Thyroid gland (tissue), 4 donors: Measurements from ENCODE around the gene ADAMTS17. TPM values are rescaled to one million over a fixed set of nuclear protein-coding genes. Genes with fewer than 3 reads are reported as not detected.

Experiments used
- DNase-seq, 2 donors: peaks; one replicate each; pipeline ENCODE4 v3.0.0-alpha.2; 2019
- H3K27ac ChIP-seq, 3 donors: fragments of 200-600 bp; sonication (generic); 1 replicate in 2 of 3; 2 replicates in 1 of 3; pipeline ENCODE4 v1.5.1; 2016 to 2019; ENCODE audit warnings: mild to moderate bottlenecking in 1 of 3, moderate library complexity in 1 of 3
- H3K27me3 ChIP-seq: fragments of 200-600 bp; sonication (generic); one replicate; pipeline ENCODE4 v1.5.1; 2019
- H3K36me3 ChIP-seq, 2 donors: fragments of 200-600 bp; sonication (generic); one replicate each; pipeline ENCODE4 v1.5.1; 2016 to 2019
- H3K4me1 ChIP-seq, 2 donors: fragments of 200-600 bp; sonication (generic); one replicate each; pipeline ENCODE4 v1.5.1; 2017 to 2019
- H3K4me3 ChIP-seq, 3 donors: fragments of 200-600 bp; sonication (generic); replicated peaks in 1 of 3; 1 replicate in 2 of 3; 2 replicates in 1 of 3; pipeline ENCODE4 v1.5.1; 2016; ENCODE audit warnings: mild to moderate bottlenecking in 1 of 3
- H3K9me3 ChIP-seq: fragments of 200-600 bp; sonication (generic); one replicate; pipeline ENCODE4 v1.5.1; 2017
- POLR2A ChIP-seq, 2 donors: fragments of 450-650 bp; IDR thresholded peaks; one replicate each; pipeline ENCODE4 v1.6.1; 2017; ENCODE audit warnings: antibody characterized with exemption in 2 of 2, mild to moderate bottlenecking in 2 of 2, moderate library complexity in 1 of 2
- WGBS, 2 donors: methylation state at CpG; one replicate each; pipeline ENCODE4 v1.1.5; 2017; 5-methylcytosine and 5-hydroxymethylcytosine counted together
- intact Hi-C: fragments of 100-400 bp; cut with DNase I; formaldehyde crosslinking; loops from one replicate; pipeline ENCODE4 v1.15.1; 2023
- total RNA-seq, 4 donors: library from RNA; depleted of rRNA; stranded (reverse); fragments of >200 nt; gene quantifications; one replicate each; pipeline ENCODE4 v1.2.3, GENCODE V29; 2016
- TF ChIP-seq, protein P1 (sequence below), 6 experiments: fragments of 200-600 bp in 3 of 6; fragments of 450-650 bp in 3 of 6; sonication (generic) in 3 of 6; IDR thresholded peaks; one replicate each; pipeline ENCODE4 v1.5.1; 2016 to 2019; ENCODE audit warnings: antibody characterized with exemption in 6 of 6, mild to moderate bottlenecking in 2 of 6, inconsistent platforms in 1 of 6, moderate library complexity in 1 of 6

ADAMTS17 gene
- total RNA-seq, 4 donors from 2014 or later = 3.5 to 667 (median 5.3) TPM

DNA sequence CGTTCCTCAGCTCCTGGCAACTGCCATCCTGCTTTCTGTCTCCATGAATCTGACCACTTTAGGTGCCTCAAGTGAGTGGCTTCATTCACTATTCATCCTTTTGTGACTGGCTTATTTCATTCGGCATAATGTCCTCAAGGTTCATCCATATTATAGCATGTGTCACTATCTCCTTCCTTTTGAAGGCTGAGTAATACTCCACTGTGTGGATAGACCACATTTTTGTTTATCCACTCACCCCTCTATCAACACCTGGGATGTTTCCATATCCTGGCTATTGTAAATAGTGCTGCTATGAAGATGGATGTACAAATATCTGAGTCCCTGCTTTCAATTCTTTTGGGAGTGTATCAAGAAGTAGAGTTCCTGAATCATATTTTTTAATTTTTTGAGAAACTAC lies 98.8 kb downstream of the ADAMTS17 start:
- H3K4me1 ChIP-seq = peaks cover 14 to 36% of the 10 kb centered on the region in 2 donors
- 98 to 100% methylated on average over 2 of the region's 2 CpGs for WGBS, 2 donors
- no peak overlapping the region for H3K27ac ChIP-seq
- H3K27me3 ChIP-seq = no peaks in the 10 kb centered on the region
- H3K9me3 ChIP-seq = no peaks in the 10 kb centered on the region
- intact Hi-C loops = no loop called here
- no peak for TF ChIP-seq POLR2A (IDR thresholded peaks at IDR 0.05)
- TF ChIP-seq, protein P1, sequence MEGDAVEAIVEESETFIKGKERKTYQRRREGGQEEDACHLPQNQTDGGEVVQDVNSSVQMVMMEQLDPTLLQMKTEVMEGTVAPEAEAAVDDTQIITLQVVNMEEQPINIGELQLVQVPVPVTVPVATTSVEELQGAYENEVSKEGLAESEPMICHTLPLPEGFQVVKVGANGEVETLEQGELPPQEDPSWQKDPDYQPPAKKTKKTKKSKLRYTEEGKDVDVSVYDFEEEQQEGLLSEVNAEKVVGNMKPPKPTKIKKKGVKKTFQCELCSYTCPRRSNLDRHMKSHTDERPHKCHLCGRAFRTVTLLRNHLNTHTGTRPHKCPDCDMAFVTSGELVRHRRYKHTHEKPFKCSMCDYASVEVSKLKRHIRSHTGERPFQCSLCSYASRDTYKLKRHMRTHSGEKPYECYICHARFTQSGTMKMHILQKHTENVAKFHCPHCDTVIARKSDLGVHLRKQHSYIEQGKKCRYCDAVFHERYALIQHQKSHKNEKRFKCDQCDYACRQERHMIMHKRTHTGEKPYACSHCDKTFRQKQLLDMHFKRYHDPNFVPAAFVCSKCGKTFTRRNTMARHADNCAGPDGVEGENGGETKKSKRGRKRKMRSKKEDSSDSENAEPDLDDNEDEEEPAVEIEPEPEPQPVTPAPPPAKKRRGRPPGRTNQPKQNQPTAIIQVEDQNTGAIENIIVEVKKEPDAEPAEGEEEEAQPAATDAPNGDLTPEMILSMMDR (IDR thresholded peaks at IDR 0.05) = no peak
- DNase-seq = no peak
- H3K4me3 ChIP-seq = no peak overlapping the region
- H3K36me3 ChIP-seq = no peaks in the 10 kb centered on the region

DNA sequence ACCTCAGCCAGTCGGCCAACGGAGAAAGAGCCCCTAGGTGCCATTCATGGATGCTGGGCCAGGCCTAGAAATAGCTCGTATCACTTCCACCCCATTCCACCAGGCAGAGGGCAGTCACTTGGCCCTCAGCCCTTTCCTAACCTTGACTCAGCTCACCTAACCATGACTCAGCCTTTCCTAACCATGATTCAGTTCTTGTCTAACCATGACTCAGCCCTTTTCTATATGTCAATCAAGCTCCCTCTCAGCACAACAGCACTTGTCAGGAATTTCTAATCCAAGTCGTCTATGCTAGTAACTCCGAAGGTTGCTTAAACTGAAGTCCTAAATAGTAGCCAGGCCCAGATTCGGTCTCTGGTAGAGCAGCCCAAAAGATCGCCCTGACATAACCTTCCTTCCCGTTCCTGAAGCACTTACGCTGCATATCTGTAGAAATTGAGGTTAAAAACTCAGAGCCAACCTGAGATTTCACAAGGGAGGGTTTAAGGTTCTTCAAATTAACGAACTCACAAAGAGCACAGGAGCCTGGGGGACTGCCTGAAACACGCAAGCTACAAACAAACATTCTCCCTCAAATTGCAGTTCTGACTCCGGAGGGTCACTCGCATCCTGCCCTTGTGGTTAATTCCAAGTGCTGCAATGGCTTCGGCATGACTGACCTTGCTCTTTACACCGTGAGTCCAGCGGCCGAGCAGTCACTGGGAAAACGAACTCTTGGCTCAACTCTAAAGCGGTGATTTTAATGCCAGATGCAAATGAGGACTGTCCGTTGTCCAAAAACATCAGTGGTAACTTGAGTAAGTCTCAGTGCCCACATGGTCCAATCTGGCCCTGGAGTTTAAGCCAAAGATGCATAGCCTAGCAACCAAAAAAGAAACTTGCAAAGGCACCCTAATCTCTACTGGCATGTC lies 99.9 kb downstream of the ADAMTS17 start:
- DNase-seq = peak; percentile 45 to 50
- WGBS, 2 donors = 73 to 84% methylated on average over 20 of the region's 20 CpGs
- H3K4me3 ChIP-seq = no peak overlapping the region
- no peaks in the 10 kb centered on the region for H3K9me3 ChIP-seq
- H3K36me3 ChIP-seq = no peaks in the 10 kb centered on the region
- H3K27me3 ChIP-seq = no peaks in the 10 kb centered on the region
- H3K27ac ChIP-seq = peak overlapping the region in 1 of 3 donors; percentile 27
- no peak for TF ChIP-seq POLR2A (IDR thresholded peaks at IDR 0.05)
- TF ChIP-seq, protein P1 (IDR thresholded peaks at IDR 0.05) = no peak
- intact Hi-C loops = no loop called here
- H3K4me1 ChIP-seq = peaks cover 14 to 36% of the 10 kb centered on the region in 2 donors

DNA sequence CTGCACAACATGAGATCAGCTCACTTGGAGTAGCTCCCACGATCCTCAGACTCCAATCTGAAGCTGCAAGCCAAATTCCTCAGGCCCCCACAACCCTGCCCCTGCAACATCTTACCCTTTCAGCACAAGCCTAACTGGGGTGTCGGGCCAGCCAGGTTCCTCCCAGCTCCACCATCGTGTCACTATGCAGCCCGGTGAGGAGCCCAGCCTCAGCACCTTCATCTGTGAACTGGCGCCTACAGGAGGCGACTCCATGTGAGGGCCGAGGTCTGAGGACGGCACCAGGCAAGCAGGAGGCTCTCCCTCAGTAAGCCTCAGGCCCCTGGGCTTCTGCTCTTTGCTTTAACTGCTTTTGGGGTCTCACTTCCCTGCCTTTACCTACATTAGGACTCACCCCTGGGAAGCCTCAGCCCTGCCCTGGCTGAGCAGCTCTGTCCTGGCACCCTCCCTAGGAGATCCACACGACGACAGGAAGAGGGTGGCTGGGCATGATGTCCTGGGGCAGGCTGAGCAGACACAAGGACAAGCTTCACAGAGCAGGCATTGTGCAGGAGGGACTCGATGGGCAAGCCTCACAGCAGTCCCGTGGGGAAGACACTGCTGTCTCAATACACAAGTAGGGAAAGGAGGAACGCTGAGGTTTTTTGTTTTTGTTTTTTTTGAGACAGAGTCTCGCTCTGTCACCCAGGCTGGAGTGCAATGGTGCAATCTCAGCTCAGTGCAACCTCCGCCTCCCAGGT lies 104.6 kb downstream of the ADAMTS17 start:
- no peak for DNase-seq
- WGBS, 2 donors = 77 to 78% methylated on average over 15 of the region's 15 CpGs
- H3K27me3 ChIP-seq = no peaks in the 10 kb centered on the region
- intact Hi-C loops = no loop called here
- TF ChIP-seq POLR2A (IDR thresholded peaks at IDR 0.05) = no peak
- TF ChIP-seq, protein P1 (IDR thresholded peaks at IDR 0.05) = no peak
- H3K4me3 ChIP-seq = no peak overlapping the region
- H3K9me3 ChIP-seq = no peaks in the 10 kb centered on the region
- no peak overlapping the region for H3K27ac ChIP-seq
- H3K4me1 ChIP-seq = peaks cover 0 to 27% of the 10 kb centered on the region in 2 donors
- no peaks in the 10 kb centered on the region for H3K36me3 ChIP-seq

DNA sequence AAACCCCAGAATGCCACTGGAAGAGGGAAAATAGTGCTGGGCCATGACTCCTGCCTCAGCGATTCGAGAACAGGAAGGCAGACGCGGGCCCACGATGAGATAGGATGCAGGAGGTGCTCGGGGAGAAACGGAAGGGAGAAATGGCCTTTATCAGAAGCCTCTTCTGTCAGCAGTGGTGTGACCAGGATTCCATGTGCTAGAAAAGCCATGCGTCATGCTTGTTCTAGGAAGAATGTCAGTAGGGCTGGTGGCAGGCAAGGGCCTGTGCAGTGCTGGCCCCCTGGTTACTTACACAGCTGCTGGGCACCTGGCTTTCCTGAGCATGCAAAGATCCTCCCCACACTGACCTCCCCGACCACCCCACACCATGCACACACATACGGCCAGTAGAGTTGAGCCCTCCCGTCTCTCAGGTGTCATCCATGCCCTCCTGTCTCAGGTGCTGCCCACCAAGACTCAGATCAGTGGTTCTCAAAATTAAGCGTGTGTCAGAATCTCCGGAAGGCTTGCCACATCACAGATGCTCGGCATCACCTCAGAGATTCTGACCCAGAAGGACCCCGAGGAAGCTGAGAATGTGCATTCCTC lies 106.7 kb downstream of the ADAMTS17 start:
- Histone ChIP-seq H3K4me3 (no peak overlapping the region), H3K9me3 (no peaks in the 10 kb centered on the region), H3K27me3 (no peaks in the 10 kb centered on the region), H3K27ac (no peak overlapping the region), H3K36me3 (no peaks in the 10 kb centered on the region), H3K4me1 (peaks cover 0 to 12% of the 10 kb centered on the region in 2 donors)
- TF ChIP-seq, protein P1 (IDR thresholded peaks at IDR 0.05) = no peak
- no peak for TF ChIP-seq POLR2A (IDR thresholded peaks at IDR 0.05)
- DNase-seq = no peak
- intact Hi-C loops = no loop called here
- WGBS, 2 donors = 80 to 87% methylated on average over 15 of the region's 15 CpGs
